Left ventricle myocardium inferior (tissue), 1 donor: ENCODE measurements around the gene BCAS4. TPM values are rescaled to one million over a fixed set of nuclear protein-coding genes. Genes with fewer than 3 reads are reported as not detected.
"Not testable (repeated sequence)": the region's sequence is repeated elsewhere in the genome, so short reads cannot be mapped to it uniquely, and the experiment has no call there.

Experiments
- DNase-seq: peaks from one replicate; pipeline ENCODE4 v3.0.0-alpha.2; 2020
- H3K27ac ChIP-seq: fragments of 200-600 bp; replicated peaks from 2 replicates; pipeline ENCODE4 v1.8.0; 2021
- H3K27me3 ChIP-seq: fragments of 200-600 bp; 2 replicates; pipeline ENCODE4 v1.8.0; 2021; ENCODE audit warnings: low read depth
- H3K36me3 ChIP-seq: fragments of 200-600 bp; 2 replicates; pipeline ENCODE4 v1.8.0; 2021
- H3K4me1 ChIP-seq: fragments of 200-600 bp; 2 replicates; pipeline ENCODE4 v1.8.0; 2021
- H3K4me3 ChIP-seq: fragments of 200-600 bp; 2 replicates; pipeline ENCODE4 v1.8.0; 2021; ENCODE audit warnings: mild to moderate bottlenecking, moderate library complexity
- H3K9me3 ChIP-seq: fragments of 200-600 bp; replicated peaks from 2 replicates; pipeline ENCODE4 v1.8.0; 2021
- CTCF ChIP-seq: fragments of 200-600 bp; IDR thresholded peaks from 2 replicates; pipeline ENCODE4 v1.8.0; 2021; ENCODE audit warnings: antibody characterized with exemption, mild to moderate bottlenecking, borderline replicate concordance
- intact Hi-C: fragments of 100-400 bp; cut with micrococcal nuclease; formaldehyde crosslinking; loops from one replicate; pipeline ENCODE4 v1.11.0; 2022
- total RNA-seq: library from RNA; stranded (reverse); fragmentation: NEBNext Ultra II Directional; extraction: Animal tissue kit (Norgen Biotek cat#: 25700); gene quantifications from one replicate; pipeline ENCODE4 v1.2.1, GENCODE V29; 2021
- donor health status: DM: no; HTN: yes; CAD: no; lungs with severe emphysema.

The BCAS4 gene
- total RNA-seq, 1 donor from 2014 or later, result 2.1 TPM

- no peak for DNase-seq
- intact Hi-C loops, result no loop called here
- Histone ChIP-seq H3K9me3 (no peaks in the 10 kb centered on the region), H3K27me3 (peaks cover 18% of the 10 kb centered on the region), H3K4me3 (no peak overlapping the region), H3K4me1 (no peaks in the 10 kb centered on the region), H3K27ac (no peak overlapping the region), H3K36me3 (no peaks in the 10 kb centered on the region)
- TF ChIP-seq CTCF, result no peak
Observed at GRCh38 chr20:50776122-50776817, 18.6 kb upstream of the BCAS4 start.

GRCh38 chr20:50777373-50777772 lies 17.5 kb upstream of the BCAS4 start:
- Histone ChIP-seq H3K27ac (no peak overlapping the region), H3K9me3 (no peaks in the 10 kb centered on the region), H3K27me3 (peaks cover 18% of the 10 kb centered on the region), H3K36me3 (no peaks in the 10 kb centered on the region), H3K4me1 (no peaks in the 10 kb centered on the region), H3K4me3 (no peak overlapping the region)
- DNase-seq, result no peak
- intact Hi-C loops, result no loop called here
- TF ChIP-seq CTCF, result no peak

DNA sequence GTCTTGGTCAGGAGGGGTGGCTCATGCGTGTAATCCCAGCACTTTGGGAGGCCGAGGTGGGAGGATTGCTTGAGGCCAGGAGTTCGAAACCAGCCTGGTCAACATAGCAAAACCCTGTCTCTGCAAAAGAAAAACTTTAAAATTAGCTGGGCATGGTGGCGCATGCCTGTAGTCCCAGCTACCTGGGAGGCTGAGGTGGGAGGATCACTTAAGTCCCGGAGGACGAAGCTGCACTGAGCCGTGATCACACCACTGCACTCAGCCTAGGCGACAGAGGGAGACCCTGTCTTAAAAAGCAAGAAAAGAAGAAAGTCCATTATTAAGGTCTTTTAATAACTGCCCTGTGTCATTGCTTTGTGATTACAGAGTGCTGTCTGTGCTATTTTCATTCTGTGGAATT lies 15.9 kb upstream of the BCAS4 start:
- H3K36me3 ChIP-seq, intact Hi-C loops: not testable (repeated sequence)

GRCh38 chr20:50783390-50783789 lies 11.5 kb upstream of the BCAS4 start:
- no peak overlapping the region for H3K4me3 ChIP-seq
- peaks cover 9% of the 10 kb centered on the region for H3K27me3 ChIP-seq
- H3K27ac ChIP-seq, result no peak overlapping the region
- H3K4me1 ChIP-seq, result no peaks in the 10 kb centered on the region
- intact Hi-C loops, result no loop called here
- no peaks in the 10 kb centered on the region for H3K36me3 ChIP-seq
- TF ChIP-seq CTCF, result no peak
- DNase-seq, result no peak
- no peaks in the 10 kb centered on the region for H3K9me3 ChIP-seq

More for the DNA sequence above, 15.9 kb upstream of the BCAS4 start:
- H3K27me3 ChIP-seq, result peaks cover 18% of the 10 kb centered on the region
- H3K4me1 ChIP-seq, H3K27ac ChIP-seq, H3K4me3 ChIP-seq, DNase-seq, H3K9me3 ChIP-seq: not testable (repeated sequence)

DNA sequence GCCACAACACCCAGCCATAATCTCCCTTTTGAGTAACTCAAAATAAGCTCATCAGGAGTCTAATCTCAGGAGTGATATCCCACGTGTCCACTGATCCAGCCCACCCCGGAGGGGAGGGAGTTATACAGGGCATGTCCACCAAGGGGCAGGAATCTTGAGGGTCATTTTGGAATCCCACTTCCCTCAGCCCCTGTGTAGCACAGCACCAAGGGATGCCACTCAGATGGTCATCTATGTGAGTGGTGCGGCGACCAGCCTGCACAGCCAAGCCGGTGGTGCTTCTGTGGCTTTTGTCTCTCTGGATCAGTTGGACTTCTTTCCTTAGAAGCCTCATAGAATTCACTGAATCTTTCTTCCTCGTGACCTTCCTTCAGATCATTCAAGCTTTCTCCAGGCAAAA lies 11.0 kb upstream of the BCAS4 start:
- no peak overlapping the region for H3K4me3 ChIP-seq
- no peak overlapping the region for H3K27ac ChIP-seq
- intact Hi-C loops, result no loop called here
- H3K27me3 ChIP-seq, result peaks cover 6% of the 10 kb centered on the region
- H3K4me1 ChIP-seq, result no peaks in the 10 kb centered on the region
- no peak for TF ChIP-seq CTCF
- H3K9me3 ChIP-seq, result no peaks in the 10 kb centered on the region
- no peaks in the 10 kb centered on the region for H3K36me3 ChIP-seq
- no peak for DNase-seq

GRCh38 chr20:50784464-50784863 lies 10.4 kb upstream of the BCAS4 start:
- Histone ChIP-seq H3K4me3 (no peak overlapping the region), H3K36me3 (no peaks in the 10 kb centered on the region), H3K9me3 (no peaks in the 10 kb centered on the region), H3K4me1 (no peaks in the 10 kb centered on the region), H3K27ac (no peak overlapping the region), H3K27me3 (peaks cover 6% of the 10 kb centered on the region)
- no peak for DNase-seq
- intact Hi-C loops, result no loop called here
- no peak for TF ChIP-seq CTCF
